ENCODE results near the gene SCAMP3. TPM values are rescaled to one million over a fixed set of nuclear protein-coding genes. Genes with fewer than 3 reads are reported as not detected.
"Not testable (repeated sequence)": the region's sequence is repeated elsewhere in the genome, so short reads cannot be mapped to it uniquely, and the experiment has no call there.

Gene SCAMP3
- total RNA-seq, 1 donor = 41.3 TPM

- H3K4me3 ChIP-seq (ENCODE audit: insufficient read depth, low read length) = peak overlapping the region; percentile 45
- peak overlapping the region; percentile 78 for H2AFZ ChIP-seq (ENCODE audit: low read length)
- peak; percentile 100 for DNase-seq (ENCODE audit: insufficient read length, low spot score, missing footprints)
- H3K36me3 ChIP-seq (ENCODE audit: insufficient read depth, low read length) = peaks cover 20% of the 10 kb centered on the region
- H3K79me2 ChIP-seq (ENCODE audit: insufficient read depth, low read length) = peaks cover 19% of the 10 kb centered on the region
- no peaks in the 10 kb centered on the region for H3K9me3 ChIP-seq (ENCODE audit: low read depth, low read length)
- peak; percentile 100 for TF ChIP-seq CTCF (IDR thresholded peaks at IDR 0.05; ENCODE audit: extremely low read depth, low read depth, low read length)
- peaks cover 3% of the 10 kb centered on the region for H4K20me1 ChIP-seq (ENCODE audit: insufficient read depth, low read length)
- H3K27ac ChIP-seq (ENCODE audit: low read depth, low read length) = peak overlapping the region; percentile 53
- H3K4me2 ChIP-seq (ENCODE audit: insufficient read depth, low read length) = peak overlapping the region; percentile 60
- no peaks in the 10 kb centered on the region for H3K27me3 ChIP-seq (ENCODE audit: insufficient read depth, low read length)
- H3K4me1 ChIP-seq (ENCODE audit: insufficient read depth, low read length) = peaks cover 22% of the 10 kb centered on the region
These were observed 11.3 kb downstream of the SCAMP3 start for GRCh38 chr1:155250633-155251449.

- no peak for DNase-seq (ENCODE audit: insufficient read length, low spot score, missing footprints)
- no peak for TF ChIP-seq CTCF (IDR thresholded peaks at IDR 0.05; ENCODE audit: extremely low read depth, low read depth, low read length)
- peaks cover 22% of the 10 kb centered on the region for H3K4me1 ChIP-seq (ENCODE audit: insufficient read depth, low read length)
- H3K4me3 ChIP-seq (ENCODE audit: insufficient read depth, low read length) = peak overlapping the region; percentile 45
- no peaks in the 10 kb centered on the region for H3K9me3 ChIP-seq (ENCODE audit: low read depth, low read length)
- no peaks in the 10 kb centered on the region for H3K27me3 ChIP-seq (ENCODE audit: insufficient read depth, low read length)
- H3K4me2 ChIP-seq (ENCODE audit: insufficient read depth, low read length) = peak overlapping the region; percentile 60
- peaks cover 20% of the 10 kb centered on the region for H3K36me3 ChIP-seq (ENCODE audit: insufficient read depth, low read length)
- H4K20me1 ChIP-seq (ENCODE audit: insufficient read depth, low read length) = peaks cover 3% of the 10 kb centered on the region
- peaks cover 19% of the 10 kb centered on the region for H3K79me2 ChIP-seq (ENCODE audit: insufficient read depth, low read length)
- peak overlapping the region; percentile 78 for H2AFZ ChIP-seq (ENCODE audit: low read length)
- H3K27ac ChIP-seq (ENCODE audit: low read depth, low read length) = peak overlapping the region; percentile 53
These were observed 11.9 kb downstream of the SCAMP3 start for GRCh38 chr1:155250246-155250632.

DNA sequence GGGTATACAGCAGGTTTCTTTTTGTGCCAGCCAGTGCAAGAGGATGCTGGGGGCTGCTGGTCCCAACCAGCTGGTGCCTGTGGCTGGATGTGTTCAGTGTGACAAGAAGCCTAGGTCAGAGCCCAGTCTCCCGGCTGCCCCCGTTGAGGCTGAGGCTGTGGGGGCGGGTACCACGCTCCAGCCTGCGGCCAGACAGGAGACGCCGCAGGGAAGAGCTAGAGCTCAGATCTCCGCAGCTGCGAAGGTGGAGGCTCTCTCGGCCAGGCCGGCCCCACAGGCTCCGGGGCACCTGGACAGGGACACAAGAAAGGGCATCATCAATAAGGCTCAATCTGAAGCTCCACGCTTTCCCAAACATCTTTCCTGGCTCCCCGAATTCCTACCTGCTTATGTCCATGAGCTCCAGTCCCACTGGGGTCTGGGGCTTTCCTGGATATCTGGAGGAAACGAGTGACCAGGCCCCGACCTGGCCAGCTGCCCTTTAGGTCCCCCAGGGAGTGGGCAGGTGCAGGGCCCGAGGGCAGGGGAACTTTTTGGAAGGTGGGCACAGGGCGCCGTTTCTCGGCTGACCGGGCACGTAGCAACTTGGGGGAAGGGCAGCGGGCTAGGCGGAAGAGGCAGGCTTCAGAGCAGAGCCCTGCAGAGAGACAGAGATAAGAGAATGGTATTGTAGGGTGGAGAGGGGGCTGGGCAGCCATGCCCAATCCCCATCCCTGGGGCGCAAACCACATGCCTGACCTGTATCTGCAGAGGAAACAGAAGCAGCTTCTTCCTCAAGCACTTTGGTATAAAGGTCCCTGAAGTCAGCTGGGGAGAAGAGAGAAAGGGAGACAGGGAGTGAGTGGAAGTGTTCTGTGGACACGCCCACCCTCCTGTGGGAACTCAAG, 14.2 kb downstream of the SCAMP3 start:
- no peak overlapping the region for H2AFZ ChIP-seq (ENCODE audit: low read length)
- no peaks in the 10 kb centered on the region for H3K9me3 ChIP-seq (ENCODE audit: low read depth, low read length)
- no peak overlapping the region for H3K4me3 ChIP-seq (ENCODE audit: insufficient read depth, low read length)
- no peak for DNase-seq (ENCODE audit: insufficient read length, low spot score, missing footprints)
- H3K79me2 ChIP-seq (ENCODE audit: insufficient read depth, low read length) = peaks cover 8% of the 10 kb centered on the region
- no peak overlapping the region for H3K27ac ChIP-seq (ENCODE audit: low read depth, low read length)
- H3K36me3 ChIP-seq (ENCODE audit: insufficient read depth, low read length) = peaks cover 20% of the 10 kb centered on the region
- H3K4me1 ChIP-seq (ENCODE audit: insufficient read depth, low read length) = peaks cover 20% of the 10 kb centered on the region
- H3K4me2 ChIP-seq (ENCODE audit: insufficient read depth, low read length) = no peak overlapping the region
- no peaks in the 10 kb centered on the region for H3K27me3 ChIP-seq (ENCODE audit: insufficient read depth, low read length)
- no peak for TF ChIP-seq CTCF (IDR thresholded peaks at IDR 0.05; ENCODE audit: extremely low read depth, low read depth, low read length)
- H4K20me1 ChIP-seq (ENCODE audit: insufficient read depth, low read length) = no peaks in the 10 kb centered on the region

- not testable (repeated sequence) for DNase-seq (ENCODE audit: insufficient read length, low spot score, missing footprints); H3K9me3 ChIP-seq (ENCODE audit: low read depth, low read length); H3K27ac ChIP-seq (ENCODE audit: low read depth, low read length); H2AFZ ChIP-seq (ENCODE audit: low read length); H3K4me3 ChIP-seq (ENCODE audit: insufficient read depth, low read length); H4K20me1 ChIP-seq (ENCODE audit: insufficient read depth, low read length); H3K4me2 ChIP-seq (ENCODE audit: insufficient read depth, low read length); H3K27me3 ChIP-seq (ENCODE audit: insufficient read depth, low read length)
- Histone ChIP-seq H3K4me1 (ENCODE audit: insufficient read depth, low read length) (peaks cover 23% of the 10 kb centered on the region), H3K79me2 (ENCODE audit: insufficient read depth, low read length) (peaks cover 17% of the 10 kb centered on the region), H3K36me3 (ENCODE audit: insufficient read depth, low read length) (peaks cover 16% of the 10 kb centered on the region)
These were observed 15.4 kb downstream of the SCAMP3 start for GRCh38 chr1:155246796-155247195.

Data from osteoblast (primary cell).